Measurements from ENCODE around the gene ITGB2.
"Not testable (repeated sequence)": the region's sequence is repeated elsewhere in the genome, so short reads cannot be mapped to it uniquely, and the experiment has no call there.

ITGB2 gene

DNA sequence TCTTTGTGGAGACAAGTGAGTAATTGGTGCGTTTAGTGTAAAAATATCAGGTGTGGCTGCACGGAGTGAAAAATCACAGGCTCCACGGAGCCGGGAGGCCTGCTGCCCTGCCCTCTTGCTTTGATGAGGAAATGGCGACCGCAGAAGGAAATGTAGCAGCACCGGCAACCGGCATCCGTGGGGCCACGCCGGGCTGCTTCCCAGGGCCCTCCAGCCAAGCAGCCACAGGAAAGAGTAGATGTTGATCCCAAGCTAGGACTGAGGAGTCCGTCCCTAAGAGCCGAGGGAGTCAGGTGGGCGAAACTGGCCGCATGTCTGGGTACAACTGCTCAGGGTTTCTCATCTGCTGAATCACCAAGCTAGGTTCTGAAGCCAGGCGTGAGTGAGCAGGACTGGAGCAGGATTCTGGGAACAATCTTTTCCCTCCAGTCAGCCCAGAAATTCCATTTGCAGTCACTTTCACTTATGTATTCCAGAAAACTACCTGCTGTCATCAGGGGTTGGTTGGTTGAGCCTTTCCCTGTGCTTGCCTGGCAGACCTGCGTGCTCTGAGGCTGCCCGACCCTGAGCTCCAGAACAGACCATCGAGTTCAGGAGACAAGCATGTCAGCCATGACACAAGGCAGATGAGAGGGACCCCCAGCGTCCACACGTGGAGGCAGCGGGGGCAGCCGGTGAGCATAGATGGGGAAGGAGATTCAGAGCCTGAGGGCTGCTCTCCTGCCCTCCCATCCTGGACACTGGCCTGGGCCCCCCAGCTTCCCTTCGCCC lies 5.8 kb upstream of the ITGB2 start:
- DNase-seq (ENCODE audit: low spot score): no peak

GRCh38 chr21:44925378-44925755 lies 4.7 kb upstream of the ITGB2 start:
- no peak for DNase-seq (ENCODE audit: low spot score)

- no peak for DNase-seq (ENCODE audit: low spot score)
Measured at GRCh38 chr21:44924606-44925377, 4.1 kb upstream of the ITGB2 start.

GRCh38 chr21:44923480-44924084 lies 2.9 kb upstream of the ITGB2 start:
- no peak for DNase-seq (ENCODE audit: low spot score)

DNA sequence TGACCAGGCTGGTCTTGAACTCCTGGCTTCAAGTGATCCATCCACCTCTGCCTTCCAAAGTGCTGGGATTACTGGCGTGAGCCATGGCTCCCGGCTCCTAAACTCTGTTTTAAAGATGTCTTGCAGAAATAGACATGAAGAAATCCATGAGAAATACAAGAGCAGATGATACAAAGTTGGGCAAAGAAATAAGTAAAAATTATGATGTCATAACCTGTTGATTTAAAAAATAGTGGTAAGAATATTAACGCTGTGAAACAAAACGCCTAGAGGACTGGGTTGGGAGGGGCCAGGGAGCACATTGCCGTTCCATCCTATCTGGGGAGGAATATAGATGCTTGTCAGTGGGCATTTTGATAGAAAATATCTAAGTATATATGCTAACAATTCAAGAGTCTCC lies 1.2 kb upstream of the ITGB2 start:
- no peak for DNase-seq (ENCODE audit: low spot score)

DNA sequence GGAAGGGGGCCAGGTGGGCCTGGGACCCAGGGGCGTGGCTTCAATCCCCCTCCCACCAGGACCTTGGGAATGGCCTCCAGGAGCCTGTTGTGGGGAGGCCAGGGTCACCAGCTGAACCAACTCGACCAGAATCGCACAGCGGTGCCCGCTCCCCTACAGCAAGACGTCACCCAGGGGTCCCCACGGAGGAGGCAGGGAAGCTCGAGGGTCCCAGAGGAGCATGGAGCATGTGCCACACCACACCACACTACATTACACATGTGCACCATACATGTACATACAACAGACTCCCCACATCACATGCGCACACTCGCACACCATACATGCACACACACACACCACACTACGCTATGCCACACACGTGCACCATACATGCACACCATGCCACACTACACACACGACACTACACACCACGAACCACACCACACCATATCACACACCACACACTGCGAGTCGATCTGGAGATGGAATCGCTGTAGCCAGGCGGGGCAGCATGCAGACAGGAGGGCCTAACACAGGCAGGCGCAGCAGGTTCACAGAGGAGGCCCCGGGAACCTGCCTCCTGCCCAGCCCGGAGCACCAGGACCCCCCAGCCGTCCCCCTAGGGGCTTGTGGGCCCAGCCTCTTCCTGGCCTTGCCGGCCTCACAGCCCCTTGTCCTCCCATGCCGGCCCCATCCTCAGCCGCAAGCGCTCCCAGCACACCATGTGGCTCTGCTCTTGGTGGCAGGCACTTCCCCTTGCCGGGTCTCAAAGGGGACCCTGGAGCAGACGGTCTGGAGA lies 596 bp downstream of the ITGB2 start:
- DNase-seq (ENCODE audit: low spot score): no peak

DNA sequence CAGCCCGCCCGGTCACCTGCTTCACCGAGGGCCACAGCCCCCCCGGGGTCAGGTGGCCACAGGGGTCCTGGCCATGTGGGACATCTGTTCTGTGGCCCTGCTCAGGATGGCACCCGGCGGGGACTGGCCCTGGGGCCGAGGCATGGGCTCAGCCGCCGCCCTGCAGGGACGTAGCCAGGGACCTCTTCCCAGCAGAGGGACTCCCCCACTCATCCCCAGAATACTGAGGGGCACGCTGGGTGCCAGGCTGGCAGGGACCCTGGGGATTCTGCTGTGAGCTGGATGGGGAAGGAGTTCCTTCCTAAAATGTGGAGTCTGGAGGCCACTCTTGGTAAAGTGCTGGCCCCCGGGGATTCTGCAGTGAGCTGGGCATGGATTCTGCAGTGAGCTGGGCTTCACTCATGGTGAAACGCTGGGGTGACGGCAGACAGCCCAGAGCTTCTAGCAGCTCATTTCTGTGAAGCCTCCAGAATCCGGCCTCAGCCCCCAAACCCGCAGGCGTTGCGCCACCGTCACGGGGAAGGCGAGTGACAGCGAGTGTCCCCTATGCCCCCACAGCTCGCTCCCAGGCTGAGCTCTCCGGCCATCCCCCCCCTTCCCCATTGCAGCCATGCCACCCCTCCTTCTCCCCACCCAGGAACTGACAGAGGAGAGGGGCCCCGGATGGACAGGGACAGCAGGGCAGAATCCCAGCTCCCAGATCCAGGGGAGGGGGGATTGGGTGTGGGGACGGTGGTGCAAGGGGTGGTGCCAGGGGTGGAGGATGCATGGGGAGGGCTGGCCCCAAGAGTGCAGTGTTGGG lies 1.4 kb downstream of the ITGB2 start:
- DNase-seq (ENCODE audit: low spot score): no peak

DNA sequence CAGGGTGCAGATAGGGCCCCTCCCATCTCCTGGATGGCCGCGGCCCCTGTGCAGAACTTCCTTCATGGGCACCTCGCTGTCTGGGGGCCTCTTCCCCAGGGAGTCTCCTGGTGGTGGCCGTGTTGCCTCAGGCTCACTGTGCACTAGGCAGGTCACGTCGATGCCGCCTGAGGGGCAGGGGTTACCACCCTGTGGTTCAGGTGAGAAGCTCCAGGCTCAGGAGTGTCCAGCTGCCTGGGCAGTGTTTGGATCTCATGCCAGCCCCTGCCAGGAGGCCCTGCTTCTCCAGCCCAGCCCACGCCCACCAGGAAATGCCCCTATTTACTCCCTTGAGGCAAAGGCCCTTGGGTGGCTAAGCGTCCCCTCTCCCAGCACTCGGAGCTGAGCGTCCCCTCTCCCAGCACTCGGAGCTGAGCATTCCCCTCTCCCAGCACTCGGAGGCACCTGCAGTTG lies 2.1 kb downstream of the ITGB2 start:
- DNase-seq (ENCODE audit: low spot score): no peak

DNA sequence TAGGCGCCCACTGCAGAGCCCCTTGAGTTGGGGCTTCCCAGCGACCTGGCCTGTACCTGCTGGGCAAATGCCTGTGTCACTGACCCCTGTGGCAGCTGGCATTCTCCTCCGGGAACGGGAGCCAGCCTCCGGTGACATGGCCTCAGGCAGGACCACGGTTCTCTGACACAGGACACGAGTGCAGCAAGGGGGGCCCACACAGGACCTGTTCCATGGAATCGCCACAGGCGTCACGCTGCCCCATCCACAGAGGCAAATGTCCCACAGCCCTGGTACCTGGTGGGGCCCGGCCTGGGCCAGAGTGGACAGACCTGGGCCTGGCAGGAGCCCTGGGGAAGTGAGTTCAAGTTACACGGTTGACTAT lies 2.6 kb downstream of the ITGB2 start:
- no peak for DNase-seq (ENCODE audit: low spot score)

GRCh38 chr21:44917446-44918106 lies 3.1 kb downstream of the ITGB2 start:
- DNase-seq (ENCODE audit: low spot score): no peak

- no peak for DNase-seq (ENCODE audit: low spot score)
Measured at GRCh38 chr21:44916965-44917364, 3.7 kb downstream of the ITGB2 start.

DNA sequence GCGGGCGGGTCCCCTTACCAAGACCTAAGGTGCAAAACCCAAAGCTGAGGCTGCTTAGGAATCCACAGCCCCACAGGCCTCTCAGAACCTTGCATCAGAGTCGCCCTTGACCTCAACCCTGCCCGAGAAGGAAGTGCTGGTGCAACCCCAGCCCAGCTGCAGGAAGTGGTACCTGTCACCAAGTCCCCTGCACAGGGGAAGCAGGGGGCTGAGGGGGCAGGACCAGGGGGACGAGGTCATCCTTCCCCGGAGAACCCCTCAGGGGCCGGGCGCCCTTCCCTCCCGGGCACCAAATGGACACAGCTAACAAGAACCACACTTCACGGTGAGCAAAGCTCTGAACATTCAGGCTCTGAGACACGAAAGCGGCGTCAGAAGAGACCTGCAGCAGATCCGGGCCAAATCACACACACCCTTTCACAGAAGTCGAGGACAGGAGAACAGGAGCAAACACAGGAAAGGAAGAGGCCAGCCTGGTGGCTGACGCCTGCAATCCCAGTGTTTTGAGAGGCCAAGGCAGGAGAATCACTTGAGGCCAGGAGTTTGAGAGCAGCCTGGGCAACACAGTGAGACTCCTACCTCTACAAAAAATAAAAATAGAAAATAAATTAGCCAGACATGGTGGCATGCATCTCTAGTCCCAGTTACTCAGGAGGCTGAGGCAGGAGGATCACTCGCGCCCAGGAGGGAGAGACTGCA lies 6.4 kb downstream of the ITGB2 start:
- DNase-seq (ENCODE audit: low spot score): no peak

DNA sequence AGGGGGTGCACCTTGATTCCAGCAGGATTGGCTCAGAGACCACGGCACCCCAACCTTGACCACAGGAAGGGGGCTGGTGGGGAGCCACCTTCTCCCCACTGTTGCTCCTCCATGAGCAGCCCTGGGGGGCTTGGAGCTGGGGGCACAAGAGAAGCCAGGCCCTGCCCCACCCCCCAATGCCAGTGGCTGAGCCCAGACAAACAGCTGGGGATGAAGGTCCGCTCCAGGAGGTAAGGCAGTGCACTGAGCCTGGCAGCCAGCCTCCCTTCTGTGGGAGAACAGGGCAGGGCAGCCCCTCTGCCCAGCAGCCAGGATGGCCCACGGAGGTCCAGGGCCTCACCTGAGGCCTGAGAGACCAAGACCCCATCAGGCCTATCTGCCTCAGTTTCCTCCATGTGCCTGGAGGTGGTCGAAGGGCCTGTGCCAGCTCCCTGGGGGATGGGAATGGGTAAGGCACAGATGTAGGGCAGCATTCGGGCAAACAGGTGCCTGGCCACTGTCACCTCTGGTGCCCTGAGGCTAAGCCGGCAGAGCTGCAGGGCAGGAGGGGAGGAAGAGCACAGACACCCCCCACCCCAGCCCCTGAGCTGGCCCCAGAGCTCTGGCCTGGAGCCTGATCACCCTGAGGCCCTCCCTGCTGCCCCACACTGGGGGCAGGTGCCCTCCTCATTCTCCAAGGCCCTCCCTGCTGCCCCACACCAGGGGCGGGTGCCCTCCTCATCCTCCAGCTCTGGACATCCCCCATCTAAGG lies 7.1 kb downstream of the ITGB2 start:
- DNase-seq (ENCODE audit: low spot score): no peak

- not testable (repeated sequence) for DNase-seq (ENCODE audit: low spot score)
Measured at GRCh38 chr21:44912506-44913412, 7.9 kb downstream of the ITGB2 start.

GRCh38 chr21:44912158-44912473 lies 8.6 kb downstream of the ITGB2 start:
- no peak for DNase-seq (ENCODE audit: low spot score)

DNA sequence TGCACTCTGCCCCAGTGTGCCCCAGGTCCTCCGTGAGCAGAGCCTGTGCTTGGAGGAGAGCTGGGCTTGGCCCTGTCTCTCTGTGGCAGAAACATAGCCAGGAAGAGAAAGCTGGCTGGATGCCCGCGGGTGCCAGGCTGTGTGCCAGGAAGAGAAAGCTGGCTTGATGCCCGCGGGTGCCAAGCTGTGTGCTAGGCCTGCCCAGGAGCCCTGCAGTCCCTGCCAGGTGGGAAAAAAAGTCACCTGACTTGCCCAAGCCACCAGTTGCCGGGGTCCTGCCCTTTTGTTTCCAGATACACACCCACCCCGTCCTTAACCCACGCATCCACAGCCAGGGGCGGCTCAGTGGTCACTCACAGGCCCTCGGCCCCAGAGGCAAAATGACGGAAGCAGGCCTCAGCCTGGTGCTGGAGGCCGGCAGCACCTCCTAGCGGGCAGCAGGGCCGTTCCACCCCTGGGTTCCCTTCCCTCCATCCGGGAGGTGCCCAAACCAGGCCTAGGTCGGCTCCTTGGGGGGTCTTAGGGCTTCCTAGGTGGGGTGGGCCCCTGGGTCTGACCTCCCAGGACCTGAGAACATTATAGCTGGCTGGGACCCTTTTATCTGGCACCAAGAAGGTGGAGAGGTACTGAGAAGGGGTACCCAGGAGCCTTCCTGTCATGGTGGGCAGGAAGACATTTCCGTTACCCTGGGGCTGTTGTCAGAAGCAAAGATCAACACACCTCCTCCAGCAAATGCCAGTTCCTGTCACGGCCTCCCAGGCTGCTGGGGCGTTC lies 9.1 kb downstream of the ITGB2 start:
- no peak for DNase-seq (ENCODE audit: low spot score)

DNA sequence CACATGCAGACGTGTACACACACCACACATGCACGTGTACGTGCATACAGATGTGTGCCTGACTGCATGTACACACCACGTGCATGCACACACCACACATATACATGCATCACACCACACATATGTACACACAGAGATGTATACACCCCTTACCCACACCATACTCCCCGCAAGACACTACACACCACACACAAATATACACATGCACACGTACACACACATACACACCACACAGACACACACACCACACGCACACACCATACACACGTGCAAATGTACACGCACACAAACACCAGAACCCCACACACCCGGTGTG lies 9.7 kb downstream of the ITGB2 start:
- DNase-seq (ENCODE audit: low spot score): no peak
